ENCODE data around the gene SORL1. TPM values are rescaled to one million over a fixed set of nuclear protein-coding genes. Genes with fewer than 3 reads are reported as not detected.
"Not testable (repeated sequence)": the region's sequence is repeated elsewhere in the genome, so short reads cannot be mapped to it uniquely, and the experiment has no call there.

The SORL1 gene
- total RNA-seq, 1 donor from 2014 or later = 7.1 TPM

DNA sequence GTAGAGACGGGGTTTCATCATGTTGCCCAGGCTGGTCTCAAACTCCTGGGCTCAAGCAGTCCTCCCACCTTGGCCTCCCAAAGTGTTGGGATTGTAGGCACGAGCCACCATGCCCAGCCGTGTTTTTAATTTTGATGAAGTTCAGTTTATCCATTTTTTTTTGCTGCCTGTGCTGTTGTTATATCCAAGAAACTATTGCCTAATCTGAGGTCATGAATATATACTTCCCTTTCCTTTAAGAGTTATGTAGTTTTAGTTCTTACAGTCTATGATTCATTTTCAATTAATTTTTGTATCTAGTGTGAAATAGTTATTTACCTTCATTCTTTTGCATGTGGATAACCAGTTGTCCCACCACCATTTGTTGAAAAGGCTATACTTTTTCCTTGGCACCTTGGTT, 50.9 kb downstream of the SORL1 start:
- no peak overlapping the region for H3K4me3 ChIP-seq
- no peak for DNase-seq
- H3K27ac ChIP-seq (replicated peaks) = no peak overlapping the region
- peaks cover 7% of the 10 kb centered on the region for H3K36me3 ChIP-seq
- TF ChIP-seq, protein P1, sequence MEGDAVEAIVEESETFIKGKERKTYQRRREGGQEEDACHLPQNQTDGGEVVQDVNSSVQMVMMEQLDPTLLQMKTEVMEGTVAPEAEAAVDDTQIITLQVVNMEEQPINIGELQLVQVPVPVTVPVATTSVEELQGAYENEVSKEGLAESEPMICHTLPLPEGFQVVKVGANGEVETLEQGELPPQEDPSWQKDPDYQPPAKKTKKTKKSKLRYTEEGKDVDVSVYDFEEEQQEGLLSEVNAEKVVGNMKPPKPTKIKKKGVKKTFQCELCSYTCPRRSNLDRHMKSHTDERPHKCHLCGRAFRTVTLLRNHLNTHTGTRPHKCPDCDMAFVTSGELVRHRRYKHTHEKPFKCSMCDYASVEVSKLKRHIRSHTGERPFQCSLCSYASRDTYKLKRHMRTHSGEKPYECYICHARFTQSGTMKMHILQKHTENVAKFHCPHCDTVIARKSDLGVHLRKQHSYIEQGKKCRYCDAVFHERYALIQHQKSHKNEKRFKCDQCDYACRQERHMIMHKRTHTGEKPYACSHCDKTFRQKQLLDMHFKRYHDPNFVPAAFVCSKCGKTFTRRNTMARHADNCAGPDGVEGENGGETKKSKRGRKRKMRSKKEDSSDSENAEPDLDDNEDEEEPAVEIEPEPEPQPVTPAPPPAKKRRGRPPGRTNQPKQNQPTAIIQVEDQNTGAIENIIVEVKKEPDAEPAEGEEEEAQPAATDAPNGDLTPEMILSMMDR (IDR thresholded peaks at IDR 0.05; ENCODE audit: borderline replicate concordance) = no peak
- no peaks in the 10 kb centered on the region for H3K27me3 ChIP-seq (ENCODE audit: low read depth)
- peaks cover 25% of the 10 kb centered on the region for H3K9me3 ChIP-seq (replicated peaks)
- intact Hi-C loops (cut with micrococcal nuclease) = no loop called here
- H3K4me1 ChIP-seq = no peaks in the 10 kb centered on the region

DNA sequence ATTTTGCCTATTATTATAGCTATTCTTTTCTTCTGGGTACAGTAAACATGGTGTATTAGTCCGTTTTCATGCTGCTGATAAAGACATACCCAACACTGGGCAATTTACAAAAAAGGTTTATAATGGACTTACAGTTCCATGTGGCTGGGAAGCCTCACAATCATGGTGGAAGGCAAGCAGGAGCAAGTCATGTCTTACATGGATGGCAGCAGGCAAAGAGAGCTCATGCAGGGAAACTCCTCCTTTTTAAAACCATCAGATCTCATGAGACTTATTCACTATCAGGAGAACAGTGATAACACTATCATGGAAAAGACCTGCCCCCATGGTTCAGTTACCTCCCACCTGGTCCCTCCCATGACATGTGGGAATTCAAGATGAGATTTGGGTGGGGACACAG, 54.1 kb downstream of the SORL1 start:
- intact Hi-C loops (cut with micrococcal nuclease); H3K4me1 ChIP-seq; DNase-seq; H3K27ac ChIP-seq (replicated peaks); H3K4me3 ChIP-seq; H3K36me3 ChIP-seq; H3K27me3 ChIP-seq (ENCODE audit: low read depth): not testable (repeated sequence)
- H3K9me3 ChIP-seq (replicated peaks) = peaks cover 25% of the 10 kb centered on the region

DNA sequence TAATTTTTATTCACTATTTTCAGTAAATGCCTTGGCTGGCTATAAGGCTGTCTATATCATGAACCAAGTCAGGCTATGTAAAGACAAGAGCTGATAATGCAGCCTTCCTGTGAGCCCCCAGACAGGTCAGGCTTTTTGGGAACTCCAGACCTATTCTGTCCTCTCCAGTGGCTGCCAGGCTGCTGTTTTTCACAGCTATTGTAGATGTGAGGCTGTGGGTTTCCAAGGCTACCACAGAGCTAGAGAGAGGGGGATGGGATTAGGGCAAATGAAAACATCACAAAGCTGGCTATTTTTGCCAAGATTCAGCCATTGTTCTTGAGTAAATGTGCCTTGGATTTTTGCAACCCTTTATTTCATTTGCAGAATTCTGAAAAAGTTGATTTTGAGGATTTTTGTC, 56.3 kb downstream of the SORL1 start:
- H3K4me1 ChIP-seq = no peaks in the 10 kb centered on the region
- peaks cover 7% of the 10 kb centered on the region for H3K27me3 ChIP-seq (ENCODE audit: low read depth)
- intact Hi-C loops (cut with micrococcal nuclease) = no loop called here
- no peak overlapping the region for H3K27ac ChIP-seq (replicated peaks)
- no peak for DNase-seq
- H3K4me3 ChIP-seq = no peak overlapping the region
- peaks cover 25% of the 10 kb centered on the region for H3K9me3 ChIP-seq (replicated peaks)
- H3K36me3 ChIP-seq = peaks cover 7% of the 10 kb centered on the region
- TF ChIP-seq, protein P1 (IDR thresholded peaks at IDR 0.05; ENCODE audit: borderline replicate concordance) = no peak

DNA sequence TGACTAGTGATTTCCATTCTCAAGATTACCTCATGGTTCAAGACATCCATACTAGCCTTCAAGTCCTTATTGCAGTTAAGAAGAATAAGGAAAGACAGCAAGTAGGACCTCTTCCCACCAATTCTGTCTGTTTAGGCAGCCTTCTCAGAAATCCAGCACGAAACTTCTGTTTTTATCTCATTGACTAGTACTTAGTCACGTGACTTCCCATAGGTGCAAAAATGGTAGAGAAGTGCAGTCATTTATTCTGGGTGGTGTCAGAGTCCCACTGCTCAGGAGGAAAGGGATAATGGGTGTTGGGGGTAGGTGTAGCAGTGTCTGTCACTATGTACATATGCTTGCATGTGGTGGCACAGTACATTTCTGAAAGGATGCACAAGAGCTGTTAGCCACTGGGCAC, 58.3 kb downstream of the SORL1 start:
- TF ChIP-seq, protein P1 (IDR thresholded peaks at IDR 0.05; ENCODE audit: borderline replicate concordance) = no peak

DNA sequence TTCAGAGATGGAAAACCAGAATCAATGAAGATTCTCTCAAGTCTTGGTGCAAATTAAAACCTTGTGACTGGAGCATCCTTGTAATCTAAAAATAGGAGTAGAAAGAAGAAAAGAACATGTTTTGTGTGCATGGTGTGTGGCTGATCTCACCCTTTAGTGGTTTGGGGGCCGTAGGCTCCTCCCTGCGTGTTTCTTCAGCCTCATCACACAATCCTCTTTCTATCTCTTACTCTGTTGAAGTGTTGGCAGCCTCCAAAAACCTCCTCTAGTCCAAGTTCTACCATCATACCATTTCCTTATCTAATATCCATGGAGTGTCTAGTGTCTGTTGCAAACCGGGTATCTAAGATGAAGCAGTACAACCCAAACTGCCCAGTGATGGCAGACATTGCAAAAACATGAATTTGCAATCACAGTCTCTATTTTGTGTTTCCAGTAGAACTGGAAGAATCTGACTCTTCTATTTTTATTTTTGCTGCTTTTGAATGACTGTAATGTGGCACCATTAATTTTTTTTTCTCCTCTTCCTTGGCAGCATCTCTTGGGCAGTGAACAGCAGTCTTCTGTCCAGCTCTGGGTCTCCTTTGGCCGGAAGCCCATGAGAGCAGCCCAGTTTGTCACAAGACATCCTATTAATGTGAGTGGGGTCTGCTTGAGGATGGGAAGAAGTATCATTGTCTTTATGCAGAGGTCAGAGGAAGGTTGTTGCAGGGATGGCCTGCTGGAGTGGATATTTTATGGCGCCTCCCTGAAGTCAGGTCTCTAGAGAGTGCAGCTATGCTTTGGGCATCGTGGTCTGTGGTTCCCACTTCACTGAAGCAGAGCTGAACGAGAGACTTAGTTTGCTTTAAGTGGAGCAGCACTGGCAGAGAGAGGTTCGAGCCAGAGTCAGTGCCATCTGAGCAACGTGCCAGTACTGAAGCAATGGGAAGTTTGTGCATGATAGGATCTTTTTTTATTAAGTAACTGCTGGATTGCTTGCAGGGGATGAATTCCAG, 60.7 kb downstream of the SORL1 start:
- Histone ChIP-seq H3K27me3 (ENCODE audit: low read depth) (peaks cover 7% of the 10 kb centered on the region), H3K27ac (replicated peaks) (no peak overlapping the region), H3K4me3 (no peak overlapping the region), H3K36me3 (no peaks in the 10 kb centered on the region), H3K4me1 (no peaks in the 10 kb centered on the region), H3K9me3 (replicated peaks) (no peaks in the 10 kb centered on the region)
- intact Hi-C loops (cut with micrococcal nuclease) = no loop called here
- TF ChIP-seq, protein P1 (IDR thresholded peaks at IDR 0.05; ENCODE audit: borderline replicate concordance) = no peak
- DNase-seq = no peak

More for the DNA sequence above, 58.3 kb downstream of the SORL1 start:
- Histone ChIP-seq H3K27ac (replicated peaks) (no peak overlapping the region), H3K4me3 (no peak overlapping the region), H3K9me3 (replicated peaks) (peaks cover 17% of the 10 kb centered on the region), H3K27me3 (ENCODE audit: low read depth) (peaks cover 7% of the 10 kb centered on the region), H3K36me3 (peaks cover 7% of the 10 kb centered on the region), H3K4me1 (no peaks in the 10 kb centered on the region)
- DNase-seq = no peak
- intact Hi-C loops (cut with micrococcal nuclease) = no loop called here

DNA sequence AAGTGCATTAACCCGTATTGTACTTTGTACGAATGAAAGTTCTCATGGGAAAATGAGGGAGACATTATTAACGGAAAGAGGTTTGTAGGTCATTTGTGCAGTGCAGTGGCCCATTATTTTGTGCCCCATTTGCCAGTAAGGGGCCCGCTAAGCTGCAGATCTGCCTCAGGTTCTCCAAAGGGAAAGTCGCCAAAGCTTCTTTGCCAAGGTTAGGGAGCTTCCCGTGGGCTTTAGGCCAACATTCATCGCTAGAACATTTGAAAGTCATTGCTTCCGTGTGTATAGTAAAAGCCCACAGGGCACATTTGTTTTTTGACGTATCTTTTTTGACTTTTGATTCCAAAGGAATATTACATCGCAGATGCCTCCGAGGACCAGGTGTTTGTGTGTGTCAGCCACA, 61.7 kb downstream of the SORL1 start:
- no peaks in the 10 kb centered on the region for H3K9me3 ChIP-seq (replicated peaks)
- intact Hi-C loops (cut with micrococcal nuclease) = no loop called here
- H3K36me3 ChIP-seq = no peaks in the 10 kb centered on the region
- TF ChIP-seq, protein P1 (IDR thresholded peaks at IDR 0.05; ENCODE audit: borderline replicate concordance) = no peak
- no peaks in the 10 kb centered on the region for H3K4me1 ChIP-seq
- peaks cover 7% of the 10 kb centered on the region for H3K27me3 ChIP-seq (ENCODE audit: low read depth)
- no peak overlapping the region for H3K27ac ChIP-seq (replicated peaks)
- no peak overlapping the region for H3K4me3 ChIP-seq
- no peak for DNase-seq
